HG02884 (cell line): ENCODE results near the gene PTPMT1.

ENCODE experiments used
- ATAC-seq: cut with Tn5 transposase; IDR thresholded peaks from one replicate; pipeline ENCODE4 v1.9.1; 2021; ENCODE audit warnings: mild to moderate bottlenecking, moderate library complexity; ENCODE audit not compliant: unreplicated experiment

The PTPMT1 gene

GRCh38 chr11:47577460-47578041 is 12.2 kb downstream of the PTPMT1 start:
- ATAC-seq = no peak

GRCh38 chr11:47578524-47579494 is 13.4 kb downstream of the PTPMT1 start, which contains the start of the genes KBTBD4 and NDUFS3:
KBTBD4 (minus strand) TSS chr11:47578970; CDS start chr11:47578951, 19 bp downstream.
NDUFS3 (plus strand) TSS chr11:47579074; CDS start chr11:47579092, 18 bp downstream.
- peak; percentile 86 for ATAC-seq

- no peak for ATAC-seq
Measured at GRCh38 chr11:47583844-47584243, 18.4 kb downstream of the PTPMT1 start.

- no peak for ATAC-seq
Measured at GRCh38 chr11:47586098-47586855, 20.9 kb downstream of the PTPMT1 start, which contains the start of gene FAM180B. FAM180B (plus strand) TSS chr11:47586678; CDS start chr11:47586769, 91 bp downstream.

- ATAC-seq = no peak
Measured at GRCh38 chr11:47587039-47587716, 21.8 kb downstream of the PTPMT1 start.

- ATAC-seq = no peak
Measured at GRCh38 chr11:47587723-47588326, 22.4 kb downstream of the PTPMT1 start.

- no peak for ATAC-seq
Measured at GRCh38 chr11:47589118-47589517, 23.7 kb downstream of the PTPMT1 start.

GRCh38 chr11:47589584-47589976 is 24.2 kb downstream of the PTPMT1 start:
- no peak for ATAC-seq

GRCh38 chr11:47589977-47590861 is 24.8 kb downstream of the PTPMT1 start:
- ATAC-seq = no peak

GRCh38 chr11:47591764-47592163 is 26.4 kb downstream of the PTPMT1 start:
- ATAC-seq = no peak

- ATAC-seq = no peak
Measured at GRCh38 chr11:47592251-47592650, 26.9 kb downstream of the PTPMT1 start.

GRCh38 chr11:47592970-47593369 is 27.6 kb downstream of the PTPMT1 start:
- ATAC-seq = no peak

- ATAC-seq = no peak
Measured at GRCh38 chr11:47593492-47593933, 28.1 kb downstream of the PTPMT1 start.

GRCh38 chr11:47593934-47594855 is 28.8 kb downstream of the PTPMT1 start, which contains the start of gene C1QTNF4:
C1QTNF4 (minus strand) TSS chr11:47594411; CDS start chr11:47590810, 3,601 bp downstream.
- ATAC-seq = no peak

GRCh38 chr11:47595029-47595428 is 29.6 kb downstream of the PTPMT1 start:
- no peak for ATAC-seq

GRCh38 chr11:47595967-47596366 is 30.6 kb downstream of the PTPMT1 start:
- no peak for ATAC-seq

- no peak for ATAC-seq
Measured at GRCh38 chr11:47599902-47600301, 34.5 kb downstream of the PTPMT1 start.

- ATAC-seq = no peak
Measured at GRCh38 chr11:47603295-47603694, 37.9 kb downstream of the PTPMT1 start.
